Neuronal stem cell (in vitro differentiated cells): ENCODE measurements around the gene MYO1H.

ENCODE experiments used
- DNase-seq: peaks from one replicate; pipeline ENCODE4 v3.0.0-alpha.2; 2013; ENCODE audit warnings: low spot score
- H2AFZ ChIP-seq: one replicate; pipeline ENCODE4 v1.6.1; 2013; ENCODE audit warnings: mild to moderate bottlenecking, low read length, inconsistent platforms
- H2AK5ac ChIP-seq: 2 replicates; pipeline ENCODE4 v1.6.1; 2013; ENCODE audit warnings: low read depth, mild to moderate bottlenecking, inconsistent platforms, low read length, moderate library complexity, mixed read lengths
- H2BK120ac ChIP-seq: 2 replicates; pipeline ENCODE4 v1.6.1; 2013; ENCODE audit warnings: low read depth, mild to moderate bottlenecking, inconsistent platforms, low read length, moderate library complexity, mixed read lengths
- H2BK12ac ChIP-seq: one replicate; pipeline ENCODE4 v1.6.1; 2013; ENCODE audit warnings: low read length, inconsistent platforms
- H2BK15ac ChIP-seq: 2 replicates; pipeline ENCODE4 v1.6.1; 2013; ENCODE audit warnings: mild to moderate bottlenecking, low read length, inconsistent platforms, mixed read lengths
- H2BK5ac ChIP-seq: one replicate; pipeline ENCODE4 v1.6.1; 2013; ENCODE audit warnings: inconsistent platforms, mild to moderate bottlenecking, low read length, moderate library complexity
- H3K14ac ChIP-seq: one replicate; pipeline ENCODE4 v1.6.1; 2013; ENCODE audit warnings: low read length, inconsistent platforms
- H3K18ac ChIP-seq: 2 replicates; pipeline ENCODE4 v1.6.1; 2013; ENCODE audit warnings: low read length, inconsistent platforms
- H3K23ac ChIP-seq: 2 replicates; pipeline ENCODE4 v1.6.1; 2013; ENCODE audit warnings: low read depth, mild to moderate bottlenecking, mixed read lengths, low read length, inconsistent platforms; ENCODE audit not compliant: poor library complexity
- H3K27ac ChIP-seq: replicated peaks from 3 replicates; pipeline ENCODE4 v1.5.1; 2013; ENCODE audit warnings: low read length, inconsistent platforms
- H3K27me3 ChIP-seq, 3 experiments: 2 replicates each; pipeline ENCODE4 v1.6.1; 2013; ENCODE audit warnings: low read length in 3 of 3, mild to moderate bottlenecking in 2 of 3, inconsistent platforms in 1 of 3, low read depth in 1 of 3, mixed read lengths in 1 of 3, moderate library complexity in 1 of 3; ENCODE audit not compliant: control insufficient read depth in 3 of 3, insufficient read depth in 3 of 3
- H3K36me3 ChIP-seq, 2 donors: replicated peaks in 1 of 2; 2 replicates each; pipeline ENCODE4 v1.6.1; 2013; ENCODE audit warnings: low read length in 2 of 2; ENCODE audit not compliant: control insufficient read depth in 2 of 2, insufficient read depth in 2 of 2
- H3K4ac ChIP-seq: 2 replicates; pipeline ENCODE4 v1.6.1; 2013; ENCODE audit warnings: inconsistent platforms, mild to moderate bottlenecking, low read length, moderate library complexity
- H3K4me1 ChIP-seq, 2 donors: 1 replicate in 1 of 2; 2 replicates in 1 of 2; pipeline ENCODE4 v1.6.1; 2013; ENCODE audit warnings: low read length in 2 of 2, low read depth in 1 of 2; ENCODE audit not compliant: control insufficient read depth in 2 of 2, insufficient read depth in 1 of 2
- H3K4me2 ChIP-seq: one replicate; pipeline ENCODE4 v1.6.1; 2013; ENCODE audit warnings: mild to moderate bottlenecking, low read length, inconsistent platforms; ENCODE audit not compliant: insufficient read depth, poor library complexity, severe bottlenecking
- H3K4me3 ChIP-seq, 2 donors: 2 replicates each; pipeline ENCODE4 v1.5.1; 2013; ENCODE audit warnings: low read length in 2 of 2, mild to moderate bottlenecking in 2 of 2, inconsistent platforms in 1 of 2, moderate library complexity in 1 of 2
- H3K79me1 ChIP-seq: one replicate; pipeline ENCODE4 v1.6.1; 2013; ENCODE audit warnings: low read depth, mild to moderate bottlenecking, inconsistent platforms, low read length, moderate library complexity
- H3K9ac ChIP-seq: one replicate; pipeline ENCODE4 v1.6.1; 2013; ENCODE audit warnings: mild to moderate bottlenecking, low read depth, low read length, inconsistent platforms; ENCODE audit not compliant: poor library complexity
- H3K9me3 ChIP-seq, 2 donors: replicated peaks in 1 of 2; 2 replicates each; pipeline versions ENCODE3 to v1.6.1; 2013; ENCODE audit warnings: low read length in 2 of 2, mild to moderate bottlenecking in 2 of 2, inconsistent platforms in 1 of 2, low read depth in 1 of 2, mixed read lengths in 1 of 2, moderate library complexity in 1 of 2; ENCODE audit not compliant: control insufficient read depth in 2 of 2, insufficient read depth in 1 of 2
- H4K8ac ChIP-seq: one replicate; pipeline ENCODE4 v1.6.1; 2013; ENCODE audit warnings: low read depth, mild to moderate bottlenecking, inconsistent platforms, low read length, moderate library complexity
- H4K91ac ChIP-seq: one replicate; pipeline ENCODE4 v1.6.1; 2013; ENCODE audit warnings: low read length, low read depth, mild to moderate bottlenecking, inconsistent platforms; ENCODE audit not compliant: poor library complexity
- WGBS, 2 donors: extraction: QIAGEN DNeasy Blood & Tissue Kit; methylation state at CpG; one replicate each; pipeline ENCODE4 v1.1.7; 2013; ENCODE audit warnings: missing lambda C conversion rate in 2 of 2, mixed read lengths in 1 of 2; ENCODE audit not compliant: insufficient read length in 2 of 2, insufficient replicate concordance in 1 of 2; ENCODE audit errors: extremely low coverage in 2 of 2; 5-methylcytosine and 5-hydroxymethylcytosine counted together

Gene MYO1H

GRCh38 chr12:109448707-109449390 lies 101.1 kb downstream of the MYO1H start:
- Histone ChIP-seq H2BK5ac (no peak overlapping the region), H3K14ac (no peak overlapping the region), H3K79me1 (no peaks in the 10 kb centered on the region), H3K18ac (no peak overlapping the region), H3K36me3 (peaks cover 21 to 100% of the 10 kb centered on the region in 2 donors), H2AFZ (no peak overlapping the region), H2BK12ac (no peak overlapping the region), H3K23ac (no peak overlapping the region), H3K9ac (no peak overlapping the region), H3K4me3 (no peak overlapping the region), H3K9me3 (peaks cover 0 to 1% of the 10 kb centered on the region in 2 donors), H3K27ac (no peak overlapping the region), H4K91ac (no peak overlapping the region), H3K4me1 (no peaks in the 10 kb centered on the region), H2BK15ac (no peak overlapping the region), H2BK120ac (no peak overlapping the region), H4K8ac (no peak overlapping the region), H3K4ac (no peak overlapping the region), H2AK5ac (no peak overlapping the region), H3K4me2 (no peak overlapping the region), H3K27me3 (no peaks in the 10 kb centered on the region)
- no CpG with 5 or more reads among the region's 8 CpGs for WGBS, 2 donors
- no peak for DNase-seq

GRCh38 chr12:109449845-109450532 lies 102.3 kb downstream of the MYO1H start:
- H3K36me3 ChIP-seq: peaks cover 26 to 100% of the 10 kb centered on the region in 2 donors

GRCh38 chr12:109450980-109451379 lies 103.3 kb downstream of the MYO1H start:
- Histone ChIP-seq H3K27ac (no peak overlapping the region), H2BK5ac (no peak overlapping the region), H3K9me3 (peaks cover 0 to 1% of the 10 kb centered on the region in 2 donors), H2AK5ac (no peak overlapping the region), H4K91ac (no peak overlapping the region), H2BK12ac (no peak overlapping the region), H3K36me3 (peaks cover 30 to 100% of the 10 kb centered on the region in 2 donors), H3K4me1 (no peaks in the 10 kb centered on the region), H3K14ac (no peak overlapping the region), H4K8ac (no peak overlapping the region), H3K18ac (no peak overlapping the region), H2BK15ac (no peak overlapping the region), H2AFZ (no peak overlapping the region), H2BK120ac (no peak overlapping the region), H3K27me3 (no peaks in the 10 kb centered on the region), H3K4ac (no peak overlapping the region), H3K23ac (no peak overlapping the region), H3K79me1 (no peaks in the 10 kb centered on the region), H3K4me3 (no peak overlapping the region), H3K4me2 (no peak overlapping the region), H3K9ac (no peak overlapping the region)
- no CpG with 5 or more reads among the region's 4 CpGs for WGBS, 2 donors
- no peak for DNase-seq

More at GRCh38 chr12:109449845-109450532, 102.3 kb downstream of the MYO1H start:
- Histone ChIP-seq H2AK5ac (no peak overlapping the region), H3K27ac (no peak overlapping the region), H3K4me1 (no peaks in the 10 kb centered on the region), H3K4me2 (no peak overlapping the region), H3K27me3 (no peaks in the 10 kb centered on the region), H3K23ac (no peak overlapping the region), H4K8ac (no peak overlapping the region), H2BK5ac (no peak overlapping the region), H2BK15ac (no peak overlapping the region), H3K4me3 (no peak overlapping the region), H2BK12ac (no peak overlapping the region), H2BK120ac (no peak overlapping the region), H2AFZ (no peak overlapping the region), H3K4ac (no peak overlapping the region), H3K79me1 (no peaks in the 10 kb centered on the region), H4K91ac (no peak overlapping the region), H3K18ac (no peak overlapping the region), H3K9ac (no peak overlapping the region), H3K14ac (no peak overlapping the region), H3K9me3 (peaks cover 0 to 1% of the 10 kb centered on the region in 2 donors)
- no peak for DNase-seq
- WGBS, 2 donors: no CpG with 5 or more reads among the region's 16 CpGs

- Histone ChIP-seq H3K18ac (no peak overlapping the region), H3K4me3 (no peak overlapping the region), H3K36me3 (peaks cover 34 to 100% of the 10 kb centered on the region in 2 donors), H3K79me1 (no peaks in the 10 kb centered on the region), H2BK5ac (no peak overlapping the region), H3K27ac (no peak overlapping the region), H4K8ac (no peak overlapping the region), H3K9me3 (peaks cover 0 to 1% of the 10 kb centered on the region in 2 donors), H3K27me3 (no peaks in the 10 kb centered on the region), H2BK12ac (no peak overlapping the region), H4K91ac (no peak overlapping the region), H2BK15ac (no peak overlapping the region), H2AK5ac (no peak overlapping the region), H3K4me2 (no peak overlapping the region), H3K23ac (no peak overlapping the region), H3K4ac (no peak overlapping the region), H2BK120ac (no peak overlapping the region), H2AFZ (no peak overlapping the region), H3K9ac (no peak overlapping the region), H3K14ac (no peak overlapping the region), H3K4me1 (no peaks in the 10 kb centered on the region)
- no CpG with 5 or more reads among the region's 23 CpGs for WGBS, 2 donors
- no peak for DNase-seq
Observed at GRCh38 chr12:109451400-109451799, 103.7 kb downstream of the MYO1H start.
